ENCODE data around the gene CPNE7.

DNA sequence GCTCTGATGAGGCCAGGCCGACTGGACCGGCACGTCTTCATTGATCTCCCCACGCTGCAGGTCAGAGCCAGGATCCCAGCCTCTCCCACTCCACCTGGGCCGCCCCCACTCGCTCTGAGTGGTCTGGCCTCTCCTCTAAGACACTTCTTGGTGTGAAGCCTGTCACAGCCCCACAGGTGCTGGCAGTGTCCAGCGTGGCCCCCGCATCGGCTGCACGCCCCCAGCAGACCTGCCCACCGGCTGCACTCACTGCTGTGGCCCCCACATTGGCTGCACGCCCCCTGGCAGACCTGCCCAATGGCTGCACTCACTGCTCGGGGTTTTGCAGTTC, 30.9 kb upstream of the CPNE7 start:
- TF ChIP-seq EP300 (IDR thresholded peaks at IDR 0.05; ENCODE audit: borderline replicate concordance in 1 of 2, low read depth in 2 of 2, low read length in 2 of 2) (no peak), YY1 (IDR thresholded peaks at IDR 0.05; ENCODE audit: low read depth, low read length) (no peak)
- TF ChIP-seq, protein P1, sequence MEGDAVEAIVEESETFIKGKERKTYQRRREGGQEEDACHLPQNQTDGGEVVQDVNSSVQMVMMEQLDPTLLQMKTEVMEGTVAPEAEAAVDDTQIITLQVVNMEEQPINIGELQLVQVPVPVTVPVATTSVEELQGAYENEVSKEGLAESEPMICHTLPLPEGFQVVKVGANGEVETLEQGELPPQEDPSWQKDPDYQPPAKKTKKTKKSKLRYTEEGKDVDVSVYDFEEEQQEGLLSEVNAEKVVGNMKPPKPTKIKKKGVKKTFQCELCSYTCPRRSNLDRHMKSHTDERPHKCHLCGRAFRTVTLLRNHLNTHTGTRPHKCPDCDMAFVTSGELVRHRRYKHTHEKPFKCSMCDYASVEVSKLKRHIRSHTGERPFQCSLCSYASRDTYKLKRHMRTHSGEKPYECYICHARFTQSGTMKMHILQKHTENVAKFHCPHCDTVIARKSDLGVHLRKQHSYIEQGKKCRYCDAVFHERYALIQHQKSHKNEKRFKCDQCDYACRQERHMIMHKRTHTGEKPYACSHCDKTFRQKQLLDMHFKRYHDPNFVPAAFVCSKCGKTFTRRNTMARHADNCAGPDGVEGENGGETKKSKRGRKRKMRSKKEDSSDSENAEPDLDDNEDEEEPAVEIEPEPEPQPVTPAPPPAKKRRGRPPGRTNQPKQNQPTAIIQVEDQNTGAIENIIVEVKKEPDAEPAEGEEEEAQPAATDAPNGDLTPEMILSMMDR (IDR thresholded peaks at IDR 0.05; ENCODE audit: control extremely low read depth in 1 of 3, insufficient read depth in 1 of 3, low read depth in 1 of 3, low read length in 3 of 3): no peak

Data from H1 (cell line).